ENCODE data around the gene STK32C.

- TF ChIP-seq, protein P1, sequence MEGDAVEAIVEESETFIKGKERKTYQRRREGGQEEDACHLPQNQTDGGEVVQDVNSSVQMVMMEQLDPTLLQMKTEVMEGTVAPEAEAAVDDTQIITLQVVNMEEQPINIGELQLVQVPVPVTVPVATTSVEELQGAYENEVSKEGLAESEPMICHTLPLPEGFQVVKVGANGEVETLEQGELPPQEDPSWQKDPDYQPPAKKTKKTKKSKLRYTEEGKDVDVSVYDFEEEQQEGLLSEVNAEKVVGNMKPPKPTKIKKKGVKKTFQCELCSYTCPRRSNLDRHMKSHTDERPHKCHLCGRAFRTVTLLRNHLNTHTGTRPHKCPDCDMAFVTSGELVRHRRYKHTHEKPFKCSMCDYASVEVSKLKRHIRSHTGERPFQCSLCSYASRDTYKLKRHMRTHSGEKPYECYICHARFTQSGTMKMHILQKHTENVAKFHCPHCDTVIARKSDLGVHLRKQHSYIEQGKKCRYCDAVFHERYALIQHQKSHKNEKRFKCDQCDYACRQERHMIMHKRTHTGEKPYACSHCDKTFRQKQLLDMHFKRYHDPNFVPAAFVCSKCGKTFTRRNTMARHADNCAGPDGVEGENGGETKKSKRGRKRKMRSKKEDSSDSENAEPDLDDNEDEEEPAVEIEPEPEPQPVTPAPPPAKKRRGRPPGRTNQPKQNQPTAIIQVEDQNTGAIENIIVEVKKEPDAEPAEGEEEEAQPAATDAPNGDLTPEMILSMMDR (IDR thresholded peaks at IDR 0.05) = no peak
- TF ChIP-seq POLR2AphosphoS5 (IDR thresholded peaks at IDR 0.05) (no peak), EP300 (IDR thresholded peaks at IDR 0.05) (no peak)
Measured at GRCh38 chr10:132342553-132342952, 34.8 kb upstream of the STK32C start.
